Osteocyte (in vitro differentiated cells): ENCODE results near the gene USP5. TPM values are rescaled to one million over a fixed set of nuclear protein-coding genes. Genes with fewer than 3 reads are reported as not detected.

ENCODE experiments used
- DNase-seq: peaks from one replicate; pipeline ENCODE4 v3.0.0; 2021; ENCODE audit warnings: mixed read lengths; ENCODE audit not compliant: unreplicated experiment; ENCODE audit errors: extremely low spot score
- H3K27ac Mint-ChIP-seq: one replicate; pipeline ENCODE4 v1.8.0; 2021; ENCODE audit warnings: mild to moderate bottlenecking, mixed read lengths; ENCODE audit not compliant: unreplicated experiment
- H3K27me3 Mint-ChIP-seq: one replicate; pipeline ENCODE4 v1.8.0; 2021; ENCODE audit warnings: mixed read lengths; ENCODE audit not compliant: unreplicated experiment
- H3K36me3 Mint-ChIP-seq: one replicate; pipeline ENCODE4 v1.8.0; 2021; ENCODE audit warnings: mixed read lengths; ENCODE audit not compliant: unreplicated experiment
- H3K4me1 Mint-ChIP-seq: one replicate; pipeline ENCODE4 v1.8.0; 2021; ENCODE audit warnings: mixed read lengths; ENCODE audit not compliant: unreplicated experiment
- H3K4me3 Mint-ChIP-seq: one replicate; pipeline ENCODE4 v1.8.0; 2021; ENCODE audit warnings: mild to moderate bottlenecking, moderate library complexity, mixed read lengths; ENCODE audit not compliant: unreplicated experiment
- H3K9me3 Mint-ChIP-seq: one replicate; pipeline ENCODE4 v1.8.0; 2021; ENCODE audit warnings: mixed read lengths; ENCODE audit not compliant: unreplicated experiment
- CTCF ChIP-seq: fragments of 200-600 bp; sonication (generic); IDR thresholded peaks from 2 replicates; pipeline ENCODE4 v1.5.0; 2021; ENCODE audit warnings: antibody characterized with exemption, mild to moderate bottlenecking, moderate library complexity
- total RNA-seq: library from RNA; stranded (reverse); gene quantifications from 2 replicates; pipeline ENCODE4 v1.2.1, GENCODE V29; 2021

Gene USP5
- total RNA-seq, 1 donor from 2014 or later, result 114 TPM

- Mint-ChIP-seq H3K4me3 (peak overlapping the region; percentile 81), H3K9me3 (no peaks in the 10 kb centered on the region), H3K27me3 (no peaks in the 10 kb centered on the region), H3K4me1 (peaks cover 18% of the 10 kb centered on the region), H3K36me3 (peaks cover 4% of the 10 kb centered on the region), H3K27ac (peak overlapping the region; percentile 11)
- no peak for TF ChIP-seq CTCF
- DNase-seq, result no peak
These were observed 63.2 kb downstream of the USP5 start for GRCh38 chr12:6914947-6915788.

- no peak for DNase-seq
- H3K4me3 Mint-ChIP-seq, result peak overlapping the region; percentile 57
- H3K27ac Mint-ChIP-seq, result no peak overlapping the region
- H3K36me3 Mint-ChIP-seq, result peaks cover 4% of the 10 kb centered on the region
- peaks cover 18% of the 10 kb centered on the region for H3K4me1 Mint-ChIP-seq
- no peak for TF ChIP-seq CTCF
- H3K9me3 Mint-ChIP-seq, result no peaks in the 10 kb centered on the region
- no peaks in the 10 kb centered on the region for H3K27me3 Mint-ChIP-seq
These were observed 63.9 kb downstream of the USP5 start for GRCh38 chr12:6915789-6916285.

Other genes with a start within 250 kb of the USP5 start
- gene CHD4, start 244.8 kb upstream of the USP5 start, total RNA-seq, result 348 and 351 TPM in 2 replicates
- 0.32 and 0.50 TPM in 2 replicates for gene LPAR5, start 216.2 kb upstream of the USP5 start, total RNA-seq
- 0.73 and 1.0 TPM in 2 replicates for gene ACRBP, start 204.7 kb upstream of the USP5 start, total RNA-seq
- 56.7 and 58.8 TPM in 2 replicates for gene ING4, start 189.0 kb upstream of the USP5 start, total RNA-seq
- 66.6 and 68.3 TPM in 2 replicates for gene ZNF384, start 162.8 kb upstream of the USP5 start, total RNA-seq
- gene PIANP, start 151.3 kb upstream of the USP5 start, total RNA-seq, result 3.9 and 5.2 TPM in 2 replicates
- gene COPS7A, start 128.1 kb upstream of the USP5 start, total RNA-seq, result 61.4 and 73.0 TPM in 2 replicates
- gene MLF2, start 99.0 kb upstream of the USP5 start, total RNA-seq, result 141 and 162 TPM in 2 replicates
- 501 and 554 TPM in 2 replicates for gene PTMS, start 85.8 kb upstream of the USP5 start, total RNA-seq
- 1.1 and 2.5 TPM in 2 replicates for gene LAG3, start 79.6 kb upstream of the USP5 start, total RNA-seq
- gene CD4, start 62.6 kb upstream of the USP5 start, total RNA-seq, result 0.60 and 0.62 TPM in 2 replicates
- gene GPR162, start 30.3 kb upstream of the USP5 start, total RNA-seq, result 11.5 and 12.0 TPM in 2 replicates
- 86.5 and 90.8 TPM in 2 replicates for gene P3H3, start 23.7 kb upstream of the USP5 start, total RNA-seq
- gene GNB3, start 11.2 kb upstream of the USP5 start, total RNA-seq, result 8.3 and 10.6 TPM in 2 replicates
- 8.0 and 9.2 TPM in 2 replicates for gene CDCA3, start 864 bp upstream of the USP5 start, total RNA-seq
- 408 and 415 TPM in 2 replicates for gene TPI1, start 15.4 kb downstream of the USP5 start, total RNA-seq
- 9.2 and 11.5 TPM in 2 replicates for gene SPSB2, start 21.2 kb downstream of the USP5 start, total RNA-seq
- gene LRRC23, start 52.7 kb downstream of the USP5 start, total RNA-seq, result 9.0 and 11.3 TPM in 2 replicates
- gene ENO2, start 62.4 kb downstream of the USP5 start, total RNA-seq, result 21.5 and 24.1 TPM in 2 replicates
- 117 and 123 TPM in 2 replicates for gene ATN1, start 75.8 kb downstream of the USP5 start, total RNA-seq
- gene RNU7-1, start 91.7 kb downstream of the USP5 start, total RNA-seq, result not detected in 2 replicates
- 287 and 309 TPM in 2 replicates for gene C12orf57, start 91.9 kb downstream of the USP5 start, total RNA-seq
- 0.29 and 0.94 TPM in 2 replicates for gene PTPN6, start 99.2 kb downstream of the USP5 start, total RNA-seq
- gene PHB2, start 118.5 kb downstream of the USP5 start, total RNA-seq, result 202 and 205 TPM in 2 replicates
- 29.5 and 29.8 TPM in 2 replicates for gene EMG1, start 118.8 kb downstream of the USP5 start, total RNA-seq
- 33.2 TPM in 2 replicates for gene LPCAT3, start 166.3 kb downstream of the USP5 start, total RNA-seq
- gene C1S, start 208.6 kb downstream of the USP5 start, total RNA-seq, result 16.4 and 18.2 TPM in 2 replicates
- 35.1 and 38.4 TPM in 2 replicates for gene C1R, start 240.3 kb downstream of the USP5 start, total RNA-seq